Panc1 (cell line): ENCODE results near the gene PCDHB11. TPM values are rescaled to one million over a fixed set of nuclear protein-coding genes. Genes with fewer than 3 reads are reported as not detected.
"Not testable (repeated sequence)": the region's sequence is repeated elsewhere in the genome, so short reads cannot be mapped to it uniquely, and the experiment has no call there.

Source experiments
- ATAC-seq: fragments of 200-7000 bp; cut with Tn5 transposase; 2 replicates; pipeline ENCODE4 v1.9.1; 2020; ENCODE audit warnings: mild to moderate bottlenecking, moderate library complexity
- BruUV-seq: library from RNA; stranded (reverse); fragments of 400-500 nt; replicated peaks from 2 replicates; lab custom pipeline; 2021; lab: Mats Ljungman, UMichigan
- CTCF ChIA-PET: fragments of 300-600 bp; sonication (Branson Sonifier 250); formaldehyde crosslinking; loops from one replicate; lab custom pipeline; 2022; ENCODE audit warnings: antibody characterized with exemption; lab: Charles Lee
- POLR2A ChIA-PET: fragments of 300-600 bp; sonication (Branson Sonifier 250); formaldehyde crosslinking; loops from one replicate; lab custom pipeline; 2022; ENCODE audit warnings: antibody characterized with exemption; lab: Charles Lee
- DNase-seq: peaks from one replicate; pipeline ENCODE4 v3.0.0-alpha.2; 2010; ENCODE audit warnings: low read depth, low spot score
- H3K27ac ChIP-seq: 2 replicates; pipeline ENCODE4 v1.5.1; 2011; ENCODE audit warnings: mild to moderate bottlenecking, low read length, inconsistent platforms
- H3K27me3 ChIP-seq: fragments of 200-500 bp; sonication (Bioruptor generic); 2 replicates; pipeline ENCODE4 v1.6.0; 2014; ENCODE audit warnings: low read length, inconsistent platforms; ENCODE audit not compliant: control insufficient read depth, insufficient read depth
- H3K36me3 ChIP-seq: fragments of 200-500 bp; sonication (Bioruptor generic); 2 replicates; pipeline ENCODE4 v1.5.1; 2014; ENCODE audit warnings: inconsistent platforms, mild to moderate bottlenecking, low read length, moderate library complexity; ENCODE audit not compliant: control insufficient read depth, insufficient read depth
- H3K4me1 ChIP-seq: 2 replicates; pipeline ENCODE4 v1.5.1; 2011; ENCODE audit warnings: inconsistent platforms, mild to moderate bottlenecking, low read length, moderate library complexity; ENCODE audit not compliant: control insufficient read depth, insufficient read depth
- H3K4me3 ChIP-seq, 2 experiments: 2 replicates each; pipeline ENCODE4 v1.5.1; 2011 to 2012; ENCODE audit warnings: low read depth in 2 of 2, low read length in 2 of 2, mild to moderate bottlenecking in 2 of 2, inconsistent platforms in 1 of 2, moderate library complexity in 1 of 2
- H3K9me3 ChIP-seq: fragments of 200-500 bp; sonication (Bioruptor generic); 2 replicates; pipeline ENCODE4 v1.5.1; 2014; ENCODE audit warnings: low read depth, mild to moderate bottlenecking, inconsistent platforms, low read length, moderate library complexity; ENCODE audit not compliant: control insufficient read depth, insufficient read depth
- POLR2AphosphoS5 ChIP-seq: IDR thresholded peaks from 2 replicates; pipeline ENCODE4 v1.6.1; 2012; ENCODE audit warnings: mild to moderate bottlenecking, low read depth, low read length, moderate library complexity
- SIN3A ChIP-seq: IDR thresholded peaks from 2 replicates; pipeline ENCODE4 v1.6.1; 2012; ENCODE audit warnings: low read depth, mild to moderate bottlenecking, low read length, moderate library complexity, borderline replicate concordance; ENCODE audit not compliant: insufficient read depth
- TCF7L2 ChIP-seq: IDR thresholded peaks from 2 replicates; pipeline ENCODE4 v1.6.1; 2011; ENCODE audit warnings: mild to moderate bottlenecking, low read depth, low read length, inconsistent platforms
- in situ Hi-C: cut with HindIII; loops from 2 replicates; pipeline ENCODE4 v1.10.0; 2016; ENCODE audit warnings: low sequenced_read_pairs, low pct_unique_long_range_greater_than_20kb
- intact Hi-C: fragments of 100-400 bp; cut with micrococcal nuclease; formaldehyde crosslinking; loops from one replicate; pipeline ENCODE4 v1.10.0; 2022; ENCODE audit not compliant: unreplicated experiment
- total RNA-seq: library from RNA; stranded (reverse); gene quantifications from one replicate; pipeline ENCODE4 v1.2.1, GENCODE V29; 2021; ENCODE audit not compliant: unreplicated experiment
- TF ChIP-seq, protein P1 (sequence below), 2 experiments: IDR thresholded peaks; 2 replicates each; pipeline ENCODE4 v1.6.1; 2011 to 2012; ENCODE audit warnings: low read depth in 2 of 2, control low read depth in 1 of 2, low read length in 1 of 2, mild to moderate bottlenecking in 1 of 2, moderate library complexity in 1 of 2; ENCODE audit not compliant: insufficient read depth in 1 of 2
- TF ChIP-seq, protein P2 (sequence below): fragments of 450-650 bp; IDR thresholded peaks from 2 replicates; pipeline ENCODE4 v1.5.1; 2017; ENCODE audit warnings: mild to moderate bottlenecking

Gene PCDHB11
- total RNA-seq, 1 experiment from 2014 or later, result 1.6 TPM

DNA sequence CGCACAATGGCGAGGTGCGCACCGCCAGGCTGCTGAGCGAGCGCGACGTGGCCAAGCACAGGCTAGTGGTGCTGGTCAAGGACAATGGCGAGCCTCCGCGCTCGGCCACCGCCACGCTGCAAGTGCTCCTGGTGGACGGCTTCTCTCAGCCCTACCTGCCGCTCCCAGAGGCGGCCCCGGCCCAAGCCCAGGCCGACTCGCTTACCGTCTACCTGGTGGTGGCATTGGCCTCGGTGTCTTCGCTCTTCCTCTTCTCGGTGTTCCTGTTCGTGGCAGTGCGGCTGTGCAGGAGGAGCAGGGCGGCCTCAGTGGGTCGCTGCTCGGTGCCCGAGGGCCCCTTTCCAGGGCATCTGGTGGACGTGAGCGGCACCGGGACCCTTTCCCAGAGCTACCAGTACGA is 48.0 kb downstream of the PCDHB11 start:
- H3K4me1 ChIP-seq, in situ Hi-C loops, H3K27me3 ChIP-seq, H3K27ac ChIP-seq, DNase-seq, H3K36me3 ChIP-seq, CTCF ChIA-PET, ATAC-seq, POLR2A ChIA-PET, intact Hi-C loops, H3K4me3 ChIP-seq, BruUV-seq: not testable (repeated sequence)
- H3K9me3 ChIP-seq, result peaks cover 66% of the 10 kb centered on the region

DNA sequence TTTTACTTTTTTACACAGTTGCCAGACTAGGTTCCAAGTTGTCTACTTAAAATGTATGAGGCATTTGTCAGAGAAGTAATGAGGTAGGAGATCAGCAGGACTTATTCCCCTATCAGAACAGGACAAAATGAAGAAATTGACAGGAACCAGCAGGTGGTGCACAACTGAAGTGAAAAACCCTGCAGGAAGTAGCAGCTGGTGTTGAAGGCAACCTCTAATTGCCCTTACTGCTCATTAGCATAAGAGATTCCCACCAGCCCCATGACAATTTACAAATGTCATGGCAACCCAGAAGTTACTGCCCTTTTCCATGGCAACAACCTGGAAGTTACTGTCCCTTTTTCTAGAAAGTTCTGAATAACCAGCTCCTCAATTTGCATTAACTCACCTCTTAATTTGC is 51.1 kb downstream of the PCDHB11 start:
- Histone ChIP-seq H3K4me1 (no peaks in the 10 kb centered on the region), H3K36me3 (no peaks in the 10 kb centered on the region), H3K27me3 (no peaks in the 10 kb centered on the region), H3K9me3 (peaks cover 77% of the 10 kb centered on the region), H3K27ac (no peak overlapping the region), H3K4me3 (no peak overlapping the region)
- intact Hi-C loops, result no loop called here
- BruUV-seq, result no TSS peak
- POLR2A ChIA-PET, result interaction anchor here (0.7 kb wide), 1 partner anchor 59 kb away, joined by 4 read pairs; no protein-coding TSS in a partner anchor
- DNase-seq (no peak), ATAC-seq (no peak)
- in situ Hi-C loops, result no loop called here
- TF ChIP-seq, protein P1, sequence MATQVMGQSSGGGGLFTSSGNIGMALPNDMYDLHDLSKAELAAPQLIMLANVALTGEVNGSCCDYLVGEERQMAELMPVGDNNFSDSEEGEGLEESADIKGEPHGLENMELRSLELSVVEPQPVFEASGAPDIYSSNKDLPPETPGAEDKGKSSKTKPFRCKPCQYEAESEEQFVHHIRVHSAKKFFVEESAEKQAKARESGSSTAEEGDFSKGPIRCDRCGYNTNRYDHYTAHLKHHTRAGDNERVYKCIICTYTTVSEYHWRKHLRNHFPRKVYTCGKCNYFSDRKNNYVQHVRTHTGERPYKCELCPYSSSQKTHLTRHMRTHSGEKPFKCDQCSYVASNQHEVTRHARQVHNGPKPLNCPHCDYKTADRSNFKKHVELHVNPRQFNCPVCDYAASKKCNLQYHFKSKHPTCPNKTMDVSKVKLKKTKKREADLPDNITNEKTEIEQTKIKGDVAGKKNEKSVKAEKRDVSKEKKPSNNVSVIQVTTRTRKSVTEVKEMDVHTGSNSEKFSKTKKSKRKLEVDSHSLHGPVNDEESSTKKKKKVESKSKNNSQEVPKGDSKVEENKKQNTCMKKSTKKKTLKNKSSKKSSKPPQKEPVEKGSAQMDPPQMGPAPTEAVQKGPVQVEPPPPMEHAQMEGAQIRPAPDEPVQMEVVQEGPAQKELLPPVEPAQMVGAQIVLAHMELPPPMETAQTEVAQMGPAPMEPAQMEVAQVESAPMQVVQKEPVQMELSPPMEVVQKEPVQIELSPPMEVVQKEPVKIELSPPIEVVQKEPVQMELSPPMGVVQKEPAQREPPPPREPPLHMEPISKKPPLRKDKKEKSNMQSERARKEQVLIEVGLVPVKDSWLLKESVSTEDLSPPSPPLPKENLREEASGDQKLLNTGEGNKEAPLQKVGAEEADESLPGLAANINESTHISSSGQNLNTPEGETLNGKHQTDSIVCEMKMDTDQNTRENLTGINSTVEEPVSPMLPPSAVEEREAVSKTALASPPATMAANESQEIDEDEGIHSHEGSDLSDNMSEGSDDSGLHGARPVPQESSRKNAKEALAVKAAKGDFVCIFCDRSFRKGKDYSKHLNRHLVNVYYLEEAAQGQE (IDR thresholded peaks at IDR 0.05; ENCODE audit: insufficient read depth in 1 of 2, low read depth in 2 of 2, low read length in 1 of 2), result no peak
- TF ChIP-seq POLR2AphosphoS5, result no peak
- no peak for TF ChIP-seq SIN3A
- TF ChIP-seq, protein P2, sequence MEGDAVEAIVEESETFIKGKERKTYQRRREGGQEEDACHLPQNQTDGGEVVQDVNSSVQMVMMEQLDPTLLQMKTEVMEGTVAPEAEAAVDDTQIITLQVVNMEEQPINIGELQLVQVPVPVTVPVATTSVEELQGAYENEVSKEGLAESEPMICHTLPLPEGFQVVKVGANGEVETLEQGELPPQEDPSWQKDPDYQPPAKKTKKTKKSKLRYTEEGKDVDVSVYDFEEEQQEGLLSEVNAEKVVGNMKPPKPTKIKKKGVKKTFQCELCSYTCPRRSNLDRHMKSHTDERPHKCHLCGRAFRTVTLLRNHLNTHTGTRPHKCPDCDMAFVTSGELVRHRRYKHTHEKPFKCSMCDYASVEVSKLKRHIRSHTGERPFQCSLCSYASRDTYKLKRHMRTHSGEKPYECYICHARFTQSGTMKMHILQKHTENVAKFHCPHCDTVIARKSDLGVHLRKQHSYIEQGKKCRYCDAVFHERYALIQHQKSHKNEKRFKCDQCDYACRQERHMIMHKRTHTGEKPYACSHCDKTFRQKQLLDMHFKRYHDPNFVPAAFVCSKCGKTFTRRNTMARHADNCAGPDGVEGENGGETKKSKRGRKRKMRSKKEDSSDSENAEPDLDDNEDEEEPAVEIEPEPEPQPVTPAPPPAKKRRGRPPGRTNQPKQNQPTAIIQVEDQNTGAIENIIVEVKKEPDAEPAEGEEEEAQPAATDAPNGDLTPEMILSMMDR, result no peak
- no peak for TF ChIP-seq TCF7L2
- CTCF ChIA-PET, result no interaction called here

Other genes starting within 250 kb of the PCDHB11 start
- gene PCDHAC2, start 233.2 kb upstream of the PCDHB11 start, total RNA-seq, result 8.8 TPM
- 0.05 TPM for gene PCDHB1, start 148.3 kb upstream of the PCDHB11 start, total RNA-seq
- gene PCDHB2, start 105.0 kb upstream of the PCDHB11 start, total RNA-seq, result 12.8 TPM
- gene PCDHB3, start 99.2 kb upstream of the PCDHB11 start, total RNA-seq, result 0.92 TPM
- gene PCDHB4, start 77.8 kb upstream of the PCDHB11 start, total RNA-seq, result 0.26 TPM
- gene PCDHB5, start 64.4 kb upstream of the PCDHB11 start, total RNA-seq, result 0.08 TPM
- 1.9 TPM for gene PCDHB6, start 49.6 kb upstream of the PCDHB11 start, total RNA-seq
- gene PCDHB7, start 27.0 kb upstream of the PCDHB11 start, total RNA-seq, result 1.3 TPM
- gene PCDHB8, start 21.8 kb upstream of the PCDHB11 start, total RNA-seq, result 7.6 TPM
- gene PCDHB16, start 17.2 kb upstream of the PCDHB11 start, total RNA-seq, result 1.8 TPM
- gene PCDHB9, start 12.5 kb upstream of the PCDHB11 start, total RNA-seq, result 1.8 TPM
- 0.72 TPM for gene PCDHB10, start 7.3 kb upstream of the PCDHB11 start, total RNA-seq
- gene PCDHB12, start 9.1 kb downstream of the PCDHB11 start, total RNA-seq, result 0.44 TPM
- 1.0 TPM for gene PCDHB13, start 14.3 kb downstream of the PCDHB11 start, total RNA-seq
- gene PCDHB14, start 23.7 kb downstream of the PCDHB11 start, total RNA-seq, result 0.80 TPM
- gene PCDHB15, start 45.8 kb downstream of the PCDHB11 start, total RNA-seq, result 0.15 TPM
- gene SLC25A2, start 104.4 kb downstream of the PCDHB11 start, total RNA-seq, result 0.28 TPM
- gene TAF7, start 121.2 kb downstream of the PCDHB11 start, total RNA-seq, result 71.0 TPM
- 0.92 TPM for gene PCDHGA1, start 130.9 kb downstream of the PCDHB11 start, total RNA-seq
- gene PCDHGA2, start 139.1 kb downstream of the PCDHB11 start, total RNA-seq, result 0.05 TPM
- not detected for gene PCDHGA3, start 144.2 kb downstream of the PCDHB11 start, total RNA-seq
- gene PCDHGB1, start 150.5 kb downstream of the PCDHB11 start, total RNA-seq, result 2.0 TPM
- 0.69 TPM for gene PCDHGA4, start 155.4 kb downstream of the PCDHB11 start, total RNA-seq
- 5.3 TPM for gene PCDHGB2, start 160.4 kb downstream of the PCDHB11 start, total RNA-seq
- gene PCDHGA5, start 164.5 kb downstream of the PCDHB11 start, total RNA-seq, result 0.67 TPM
- gene PCDHGB3, start 170.6 kb downstream of the PCDHB11 start, total RNA-seq, result 0.49 TPM
- gene PCDHGA6, start 174.3 kb downstream of the PCDHB11 start, total RNA-seq, result 0.59 TPM
- 0.18 TPM for gene PCDHGA7, start 183.1 kb downstream of the PCDHB11 start, total RNA-seq
- 0.21 TPM for gene PCDHGB4, start 188.1 kb downstream of the PCDHB11 start, total RNA-seq
- gene PCDHGA8, start 193.0 kb downstream of the PCDHB11 start, total RNA-seq, result 0.18 TPM
- gene PCDHGB5, start 198.3 kb downstream of the PCDHB11 start, total RNA-seq, result 0.87 TPM
- 0.15 TPM for gene PCDHGA9, start 203.2 kb downstream of the PCDHB11 start, total RNA-seq
- gene PCDHGB6, start 208.4 kb downstream of the PCDHB11 start, total RNA-seq, result 0.23 TPM
- gene PCDHGA10, start 213.4 kb downstream of the PCDHB11 start, total RNA-seq, result 0.69 TPM
- gene PCDHGB7, start 218.1 kb downstream of the PCDHB11 start, total RNA-seq, result 6.7 TPM
- gene PCDHGA11, start 221.4 kb downstream of the PCDHB11 start, total RNA-seq, result 0.39 TPM
- 0.21 TPM for gene PCDHGA12, start 230.9 kb downstream of the PCDHB11 start, total RNA-seq